A549 treated with dexamethasone at 1 μM for 4 hours (cell line): ENCODE measurements around the gene VGLL3. TPM values are rescaled to one million over a fixed set of nuclear protein-coding genes. Genes with fewer than 3 reads are reported as not detected.

Source experiments
- total RNA-seq: library from RNA; stranded (reverse); fragments of 200-300 nt; extraction: Qiagen RNA extraction; gene quantifications from 5 replicates; pipeline ENCODE4 v1.2.3, GENCODE V29; 2022

The VGLL3 gene, protein sequence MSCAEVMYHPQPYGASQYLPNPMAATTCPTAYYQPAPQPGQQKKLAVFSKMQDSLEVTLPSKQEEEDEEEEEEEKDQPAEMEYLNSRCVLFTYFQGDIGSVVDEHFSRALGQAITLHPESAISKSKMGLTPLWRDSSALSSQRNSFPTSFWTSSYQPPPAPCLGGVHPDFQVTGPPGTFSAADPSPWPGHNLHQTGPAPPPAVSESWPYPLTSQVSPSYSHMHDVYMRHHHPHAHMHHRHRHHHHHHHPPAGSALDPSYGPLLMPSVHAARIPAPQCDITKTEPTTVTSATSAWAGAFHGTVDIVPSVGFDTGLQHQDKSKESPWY
- 6.3 to 18.2 TPM (median 13.5 TPM) in 5 replicates for total RNA-seq

DNA sequence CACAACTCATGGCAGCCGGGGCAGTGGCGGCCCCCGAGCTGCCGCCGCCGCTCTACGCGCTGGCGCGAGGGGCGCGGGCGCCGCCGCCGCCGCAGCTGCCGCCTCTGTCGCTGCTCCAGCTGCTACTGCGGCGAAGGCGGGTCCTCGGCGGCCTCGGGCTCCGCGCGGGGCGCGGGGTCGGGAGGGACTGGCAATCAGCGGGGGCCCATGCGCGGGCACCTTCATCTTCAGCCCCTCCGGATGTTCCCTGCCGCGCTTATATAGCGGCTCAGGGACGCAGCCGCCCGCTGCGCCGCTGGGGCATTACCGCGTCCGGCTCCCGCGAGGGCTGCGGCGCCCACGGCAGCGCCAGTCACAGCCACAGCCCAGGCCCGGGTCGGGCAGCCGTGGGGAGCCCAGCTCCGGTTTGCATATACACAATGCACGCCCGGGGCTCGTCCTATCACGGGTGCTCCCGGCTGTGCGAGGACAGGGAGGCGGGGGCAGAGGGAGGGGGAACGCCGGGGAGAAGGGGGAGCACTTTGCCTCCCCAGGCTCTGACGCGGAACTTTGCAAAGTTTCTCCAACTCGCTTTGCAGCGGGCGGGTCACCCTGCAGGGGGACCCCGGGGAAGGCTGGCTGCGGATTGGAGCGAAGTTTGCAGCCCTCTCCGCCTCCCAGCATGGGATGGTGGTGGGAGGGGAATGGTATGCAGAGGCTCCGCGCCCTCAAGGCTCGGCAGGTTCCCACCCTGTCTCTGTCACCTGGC is at the start of gene VGLL3:
Gene VGLL3 (minus strand): TSS at position 416 of the 748 bp plus-strand sequence. CDS start 406 bp downstream, at position 10.

Other genes with a start within 250 kb of the VGLL3 start
- 84.8 to 103 TPM (median 91.1 TPM) in 5 replicates for gene CHMP2B, start 236.2 kb upstream of the VGLL3 start, total RNA-seq